HG03342 (cell line): Measurements from ENCODE around the gene WDR82.

Source experiments
- ATAC-seq: cut with Tn5 transposase; IDR thresholded peaks from one replicate; pipeline ENCODE4 v1.9.1; 2021; ENCODE audit warnings: mild to moderate bottlenecking, moderate library complexity; ENCODE audit not compliant: unreplicated experiment

Gene WDR82

GRCh38 chr3:52310861-52311575 lies 32.6 kb upstream of the WDR82 start:
- peak; percentile 37 for ATAC-seq

GRCh38 chr3:52308308-52308707 lies 29.9 kb upstream of the WDR82 start:
- no peak for ATAC-seq

- no peak for ATAC-seq
Measured at GRCh38 chr3:52306978-52307377, 28.5 kb upstream of the WDR82 start.

GRCh38 chr3:52305926-52306325 lies 27.5 kb upstream of the WDR82 start:
- ATAC-seq: no peak

- no peak for ATAC-seq
Measured at GRCh38 chr3:52303811-52304210, 25.4 kb upstream of the WDR82 start.

GRCh38 chr3:52302426-52303145 lies 24.1 kb upstream of the WDR82 start:
- no peak for ATAC-seq

GRCh38 chr3:52299879-52300611 lies 21.6 kb upstream of the WDR82 start:
- no peak for ATAC-seq

- no peak for ATAC-seq
Measured at GRCh38 chr3:52299247-52299878, 20.9 kb upstream of the WDR82 start.

GRCh38 chr3:52298149-52299098 lies 20.0 kb upstream of the WDR82 start:
- no peak for ATAC-seq

- ATAC-seq: no peak
Measured at GRCh38 chr3:52297242-52298148, 19.0 kb upstream of the WDR82 start.

GRCh38 chr3:52295671-52296208 lies 17.3 kb upstream of the WDR82 start:
- ATAC-seq: no peak

- ATAC-seq: no peak
Measured at GRCh38 chr3:52294320-52295150, 16.1 kb upstream of the WDR82 start.

GRCh38 chr3:52293491-52294319 lies 15.3 kb upstream of the WDR82 start:
- ATAC-seq: no peak

GRCh38 chr3:52292247-52293065 lies 14.0 kb upstream of the WDR82 start:
- no peak for ATAC-seq

GRCh38 chr3:52291508-52292181 lies 13.2 kb upstream of the WDR82 start:
- ATAC-seq: no peak
